ENCODE results near the gene EFNB3. TPM values are rescaled to one million over a fixed set of nuclear protein-coding genes. Genes with fewer than 3 reads are reported as not detected.

The EFNB3 gene
- total RNA-seq, 1 donor from 2014 or later: not detected

DNA sequence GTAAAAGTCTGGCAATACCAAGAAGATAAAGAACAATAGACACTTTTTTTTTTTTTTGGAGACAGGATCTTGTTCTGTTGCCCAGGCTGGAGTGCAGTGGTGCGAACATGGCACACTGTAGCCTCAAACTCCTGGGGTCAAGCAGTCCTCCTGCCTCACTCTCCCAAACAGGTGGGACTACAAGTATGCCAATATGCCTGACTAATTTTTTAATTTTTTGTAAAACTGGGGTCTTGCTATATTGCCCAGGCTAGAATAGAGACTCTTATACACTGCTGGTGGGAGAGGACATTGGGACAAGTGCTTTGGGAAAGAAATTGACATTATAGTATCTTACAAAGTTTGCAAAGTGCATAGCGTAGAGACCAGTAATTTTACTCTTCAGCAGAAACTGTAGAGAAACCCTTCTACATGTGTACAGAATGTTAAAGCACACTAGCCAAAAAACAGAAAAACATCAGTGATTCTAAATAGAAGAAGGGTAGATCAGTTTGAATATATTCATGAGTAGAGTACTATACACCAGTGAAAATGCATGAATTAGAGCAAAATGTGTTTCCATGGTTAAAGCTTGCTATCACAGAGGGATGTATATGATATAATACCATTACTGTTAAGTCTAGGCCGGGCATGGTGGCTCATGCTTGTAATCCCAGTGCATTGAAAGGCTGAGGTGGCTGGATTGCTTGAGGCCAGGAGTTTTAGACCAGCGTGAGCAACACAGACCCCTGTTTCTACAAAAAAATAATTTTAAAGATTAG is 7.0 kb upstream of the EFNB3 start:
- intact Hi-C loops (cut with micrococcal nuclease): no loop called here

DNA sequence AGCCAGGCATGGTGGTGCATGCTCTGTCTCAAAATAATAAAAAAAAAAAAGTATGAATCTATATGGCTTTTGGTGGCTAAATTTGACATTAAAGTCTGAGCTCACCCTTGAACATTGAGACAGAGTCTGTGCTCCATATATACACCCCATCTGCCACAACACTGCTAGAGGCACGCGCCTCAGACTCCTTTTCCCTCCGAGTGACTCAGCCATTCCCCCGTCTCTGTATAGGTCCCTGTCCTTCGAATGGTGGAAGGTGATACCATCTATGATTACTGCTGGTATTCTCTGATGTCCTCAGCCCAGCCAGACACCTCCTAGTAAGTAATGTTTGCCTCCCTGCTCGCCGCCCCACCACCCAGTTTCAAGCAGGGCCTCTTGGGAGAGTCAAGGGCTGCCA is 4.5 kb upstream of the EFNB3 start:
- intact Hi-C loops (cut with micrococcal nuclease): no loop called here

DNA sequence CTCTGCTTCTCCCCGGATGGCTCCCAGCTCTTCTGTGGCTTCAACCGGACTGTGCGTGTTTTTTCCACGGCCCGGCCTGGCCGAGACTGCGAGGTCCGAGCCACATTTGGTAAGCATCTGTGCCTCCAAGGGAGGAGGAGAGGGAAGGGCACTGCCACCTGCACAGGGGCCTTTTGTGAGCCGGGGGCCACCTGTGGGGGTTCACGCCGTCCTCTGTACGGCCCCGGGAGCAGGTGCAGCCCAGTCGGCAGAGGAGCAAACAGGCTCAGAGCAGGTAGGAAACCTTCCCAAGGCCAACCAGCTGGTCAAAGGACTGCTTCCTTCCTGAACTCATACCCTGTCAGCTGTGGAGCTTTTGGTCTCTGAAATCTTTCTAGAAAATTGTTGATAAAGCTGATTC is 3.3 kb upstream of the EFNB3 start:
- intact Hi-C loops (cut with micrococcal nuclease): no loop called here

DNA sequence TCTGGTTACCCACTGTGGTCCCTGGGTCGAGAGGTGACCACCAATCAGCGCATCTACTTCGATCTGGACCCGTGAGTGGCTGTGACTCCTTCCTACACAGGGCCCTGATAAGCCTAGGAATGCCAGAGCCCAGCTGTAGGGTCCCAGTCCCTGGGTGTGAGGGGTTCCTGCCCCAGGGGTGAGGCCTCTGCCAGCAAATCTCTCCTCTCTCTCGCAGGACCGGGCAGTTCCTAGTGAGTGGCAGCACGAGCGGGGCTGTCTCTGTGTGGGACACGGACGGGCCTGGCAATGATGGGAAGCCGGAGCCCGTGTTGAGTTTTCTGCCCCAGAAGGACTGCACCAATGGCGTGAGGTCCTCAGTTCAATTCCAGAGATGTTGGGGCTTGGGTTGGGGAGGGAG is 2.2 kb upstream of the EFNB3 start:
- intact Hi-C loops (cut with micrococcal nuclease): no loop called here

DNA sequence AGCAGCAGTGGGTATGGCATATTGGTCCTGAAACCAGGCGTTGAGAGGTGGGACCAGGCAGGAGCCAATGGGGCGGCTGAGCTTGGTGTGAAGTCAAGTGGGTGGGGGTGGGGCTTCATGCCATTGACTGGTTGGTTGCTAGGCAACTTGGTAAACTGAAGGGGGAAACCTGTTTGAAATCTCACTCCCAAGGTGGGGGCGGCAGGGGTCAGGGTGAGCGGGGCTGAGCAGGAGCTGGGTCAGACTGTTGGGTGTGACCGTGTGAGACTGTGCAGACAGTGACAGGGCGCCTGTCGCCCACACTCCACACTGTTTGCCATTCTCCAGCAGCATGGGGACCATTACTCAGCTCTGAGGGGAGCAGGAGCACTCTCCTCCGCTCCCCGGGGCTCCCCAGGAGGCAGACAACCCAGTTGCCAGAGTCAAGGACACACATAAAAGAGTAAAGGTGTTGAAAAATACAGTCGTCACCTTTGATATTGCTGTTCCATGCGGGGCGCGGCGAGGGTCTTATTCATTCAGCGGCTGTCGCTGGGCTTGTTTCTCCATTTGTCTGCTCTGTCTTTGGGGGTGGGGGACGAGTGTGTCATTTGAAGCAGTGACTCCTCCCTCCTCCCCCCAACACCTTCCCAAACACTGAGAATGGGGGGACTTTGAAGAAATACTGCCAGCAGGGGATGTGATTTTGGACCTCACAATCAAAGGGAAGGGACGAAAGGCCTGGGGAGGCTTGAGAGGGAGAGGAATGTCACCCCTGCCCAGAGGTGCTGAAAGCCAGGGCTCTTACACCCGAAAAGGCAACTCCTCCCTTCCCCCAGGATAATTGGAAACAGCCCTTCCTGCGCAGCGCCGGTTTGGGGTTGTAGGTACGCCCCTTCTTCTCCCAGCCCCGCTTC is 1.2 kb upstream of the EFNB3 start:
- intact Hi-C loops (cut with micrococcal nuclease): no loop called here

DNA sequence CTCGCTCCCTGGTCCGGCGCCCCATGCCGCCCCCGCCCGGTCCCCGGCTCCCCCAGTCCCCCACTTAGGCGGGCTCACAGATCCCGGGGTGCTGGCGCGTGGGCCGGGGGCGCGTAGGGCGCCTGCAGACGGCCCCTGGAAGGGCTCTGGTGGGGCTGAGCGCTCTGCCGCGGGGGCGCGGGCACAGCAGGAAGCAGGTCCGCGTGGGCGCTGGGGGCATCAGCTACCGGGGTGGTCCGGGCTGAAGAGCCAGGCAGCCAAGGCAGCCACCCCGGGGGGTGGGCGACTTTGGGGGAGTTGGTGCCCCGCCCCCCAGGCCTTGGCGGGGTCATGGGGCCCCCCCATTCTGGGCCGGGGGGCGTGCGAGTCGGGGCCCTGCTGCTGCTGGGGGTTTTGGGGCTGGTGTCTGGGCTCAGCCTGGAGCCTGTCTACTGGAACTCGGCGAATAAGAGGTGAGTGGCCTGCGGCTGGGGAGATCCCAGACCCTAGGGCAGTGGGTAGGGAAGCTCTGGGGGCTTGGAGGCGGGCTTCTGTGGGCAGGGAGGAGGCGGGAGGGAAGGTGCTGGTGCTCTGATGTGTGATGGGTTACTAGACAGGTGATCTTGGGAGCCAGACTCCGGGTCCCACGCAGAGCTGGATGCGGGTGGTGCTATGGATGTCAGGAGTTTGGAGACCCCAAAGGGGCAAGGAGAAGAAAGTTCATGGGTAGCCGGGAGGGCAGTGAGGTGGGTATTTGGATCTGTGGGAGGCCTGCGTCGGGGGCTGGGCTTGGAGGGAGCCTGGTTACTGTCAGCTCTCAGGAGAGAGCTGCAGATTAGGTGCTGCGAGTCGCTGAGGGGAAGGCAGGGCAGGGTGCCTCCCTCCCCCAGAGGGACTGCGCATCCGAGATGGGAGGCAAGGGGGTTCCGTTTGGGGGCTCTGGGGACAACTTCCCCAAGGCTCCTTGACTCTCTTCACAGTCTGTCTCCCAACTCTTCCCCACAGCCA is 560 bp downstream of the EFNB3 start:
- intact Hi-C loops (cut with micrococcal nuclease): no loop called here

DNA sequence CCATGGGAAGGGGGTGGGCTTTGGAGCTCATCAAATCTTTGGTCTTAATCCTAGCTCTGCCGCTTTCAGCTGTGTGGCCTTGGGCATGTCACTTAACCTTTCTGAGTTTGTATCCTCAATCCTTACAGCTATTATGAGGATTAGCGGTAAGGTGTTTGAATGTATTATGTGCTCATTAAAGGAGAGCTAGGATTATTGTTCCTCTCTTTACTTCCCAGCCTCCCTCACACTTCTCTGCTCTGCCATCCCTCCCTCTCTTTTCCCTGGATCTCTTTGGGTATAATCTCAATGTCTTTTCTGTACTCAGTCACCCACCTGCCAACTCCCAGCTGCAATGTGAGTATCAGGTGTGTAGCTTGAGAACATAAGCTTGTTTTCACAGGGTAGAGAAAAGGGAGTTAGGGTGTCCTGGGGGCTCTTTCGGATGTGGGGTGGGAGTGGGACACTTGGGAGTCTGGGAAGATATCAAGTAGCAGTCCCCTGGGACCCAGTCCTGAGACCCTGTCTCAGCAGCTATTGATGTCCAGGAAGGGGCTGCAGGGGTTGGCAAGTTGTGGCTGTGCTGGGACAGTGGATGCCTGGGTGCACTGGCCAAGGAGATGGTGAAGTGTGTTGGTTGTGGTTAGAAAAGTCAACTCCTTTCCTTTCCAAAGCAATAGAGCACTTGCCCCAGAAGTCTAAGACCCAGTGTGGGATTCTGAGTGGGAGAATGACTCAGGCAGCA is 1.8 kb downstream of the EFNB3 start:
- intact Hi-C loops (cut with micrococcal nuclease): no loop called here

DNA sequence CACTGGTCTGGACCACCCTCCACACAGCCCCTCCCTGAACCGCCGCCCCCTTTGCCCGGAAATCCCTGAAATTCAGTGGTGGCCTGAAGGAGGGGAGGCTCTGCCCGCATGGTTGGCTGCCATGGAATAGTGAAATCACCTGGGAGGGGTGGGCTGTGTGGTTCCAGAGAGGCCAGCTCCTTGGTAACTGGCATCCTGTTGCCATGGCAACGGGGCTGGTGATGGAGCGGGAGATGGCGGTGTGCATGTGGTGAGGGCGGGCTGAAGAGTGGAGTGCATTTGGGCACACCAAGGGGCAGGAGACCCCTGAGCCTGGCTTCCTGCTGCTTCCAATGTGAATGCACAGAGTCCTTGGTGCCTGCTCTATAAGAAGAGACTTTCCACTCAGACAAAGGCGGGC is 2.4 kb downstream of the EFNB3 start:
- intact Hi-C loops (cut with micrococcal nuclease): no loop called here

DNA sequence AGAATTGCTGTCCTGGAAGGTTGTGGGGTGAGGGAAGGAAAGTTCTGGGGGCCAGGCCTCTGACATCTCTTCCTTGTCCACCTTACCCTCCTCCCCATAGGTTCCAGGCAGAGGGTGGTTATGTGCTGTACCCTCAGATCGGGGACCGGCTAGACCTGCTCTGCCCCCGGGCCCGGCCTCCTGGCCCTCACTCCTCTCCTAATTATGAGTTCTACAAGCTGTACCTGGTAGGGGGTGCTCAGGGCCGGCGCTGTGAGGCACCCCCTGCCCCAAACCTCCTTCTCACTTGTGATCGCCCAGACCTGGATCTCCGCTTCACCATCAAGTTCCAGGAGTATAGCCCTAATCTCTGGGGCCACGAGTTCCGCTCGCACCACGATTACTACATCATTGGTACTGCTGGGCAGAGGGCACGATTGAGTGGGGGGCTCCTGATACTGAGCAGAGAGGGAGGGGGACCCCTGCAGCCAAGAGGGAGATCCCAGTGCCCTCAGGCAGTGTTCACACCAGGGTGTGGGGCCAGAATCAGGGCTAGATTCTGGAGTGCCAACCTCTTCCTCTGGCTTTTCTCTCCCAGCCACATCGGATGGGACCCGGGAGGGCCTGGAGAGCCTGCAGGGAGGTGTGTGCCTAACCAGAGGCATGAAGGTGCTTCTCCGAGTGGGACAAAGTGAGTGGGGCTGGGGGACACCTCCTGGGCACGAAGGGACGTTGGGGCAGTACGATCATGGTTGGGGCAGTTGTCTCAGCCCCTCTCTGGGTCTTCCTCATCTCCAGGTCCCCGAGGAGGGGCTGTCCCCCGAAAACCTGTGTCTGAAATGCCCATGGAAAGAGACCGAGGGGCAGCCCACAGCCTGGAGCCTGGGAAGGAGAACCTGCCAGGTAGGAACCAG is 3.1 kb downstream of the EFNB3 start:
- intact Hi-C loops (cut with micrococcal nuclease): no loop called here

DNA sequence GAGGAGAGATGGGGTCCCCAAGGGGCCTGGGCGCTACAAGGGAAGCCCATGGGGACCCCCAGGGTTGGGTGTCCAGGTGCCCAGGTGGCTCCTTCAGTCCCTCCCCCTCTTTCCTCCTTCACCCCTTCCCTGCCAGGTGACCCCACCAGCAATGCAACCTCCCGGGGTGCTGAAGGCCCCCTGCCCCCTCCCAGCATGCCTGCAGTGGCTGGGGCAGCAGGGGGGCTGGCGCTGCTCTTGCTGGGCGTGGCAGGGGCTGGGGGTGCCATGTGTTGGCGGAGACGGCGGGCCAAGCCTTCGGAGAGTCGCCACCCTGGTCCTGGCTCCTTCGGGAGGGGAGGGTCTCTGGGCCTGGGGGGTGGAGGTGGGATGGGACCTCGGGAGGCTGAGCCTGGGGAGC is 4.0 kb downstream of the EFNB3 start:
- intact Hi-C loops (cut with micrococcal nuclease): no loop called here

DNA sequence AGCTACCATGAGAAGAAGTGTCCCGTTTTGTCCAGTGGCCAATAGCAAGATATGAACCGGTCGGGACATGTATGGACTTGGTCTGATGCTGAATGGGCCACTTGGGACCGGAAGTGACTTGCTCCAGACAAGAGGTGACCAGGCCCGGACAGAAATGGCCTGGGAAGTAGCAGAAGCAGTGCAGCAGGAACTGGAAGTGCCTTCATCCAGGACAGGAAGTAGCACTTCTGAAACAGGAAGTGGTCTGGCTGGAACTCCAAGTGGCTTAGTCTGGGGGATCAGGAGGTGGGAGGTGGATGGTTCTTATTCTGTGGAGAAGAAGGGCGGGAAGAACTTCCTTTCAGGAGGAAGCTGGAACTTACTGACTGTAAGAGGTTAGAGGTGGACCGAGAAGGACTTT is 5.3 kb downstream of the EFNB3 start:
- intact Hi-C loops (cut with micrococcal nuclease): no loop called here

DNA sequence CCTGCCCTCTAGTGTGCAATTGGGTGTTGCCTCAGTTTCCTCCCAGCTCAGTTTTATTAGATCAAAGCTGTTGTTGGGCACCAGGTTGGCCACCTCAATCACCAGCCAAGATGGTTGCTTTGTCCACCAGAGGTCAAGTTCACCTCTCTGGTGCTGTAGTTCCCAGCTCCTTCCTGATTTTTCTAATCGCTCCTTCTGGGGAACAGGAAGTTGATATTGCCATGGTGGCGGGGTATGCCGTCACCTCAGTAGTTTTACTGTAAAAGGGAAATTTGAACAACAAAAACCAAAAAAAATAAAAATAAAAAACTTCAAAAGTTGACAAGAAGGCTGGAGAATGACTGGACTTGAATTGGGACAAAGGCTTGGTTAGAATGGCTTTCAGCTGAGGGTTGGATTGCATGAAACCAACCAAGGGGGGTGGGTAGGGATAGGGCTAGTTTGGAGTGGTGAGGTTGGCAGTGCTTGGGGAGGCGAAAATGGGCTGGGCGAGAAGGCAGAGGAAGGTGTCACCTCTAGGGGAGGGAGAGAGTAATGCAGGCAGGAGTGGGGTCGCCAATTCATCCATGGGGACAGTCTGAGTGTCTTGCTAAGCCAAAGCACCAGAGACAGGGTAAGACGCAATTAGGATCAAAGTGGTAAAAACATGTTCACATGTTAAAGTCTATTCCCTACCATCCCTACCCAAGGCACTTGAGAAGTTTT is 6.2 kb downstream of the EFNB3 start:
- intact Hi-C loops (cut with micrococcal nuclease): no loop called here

DNA sequence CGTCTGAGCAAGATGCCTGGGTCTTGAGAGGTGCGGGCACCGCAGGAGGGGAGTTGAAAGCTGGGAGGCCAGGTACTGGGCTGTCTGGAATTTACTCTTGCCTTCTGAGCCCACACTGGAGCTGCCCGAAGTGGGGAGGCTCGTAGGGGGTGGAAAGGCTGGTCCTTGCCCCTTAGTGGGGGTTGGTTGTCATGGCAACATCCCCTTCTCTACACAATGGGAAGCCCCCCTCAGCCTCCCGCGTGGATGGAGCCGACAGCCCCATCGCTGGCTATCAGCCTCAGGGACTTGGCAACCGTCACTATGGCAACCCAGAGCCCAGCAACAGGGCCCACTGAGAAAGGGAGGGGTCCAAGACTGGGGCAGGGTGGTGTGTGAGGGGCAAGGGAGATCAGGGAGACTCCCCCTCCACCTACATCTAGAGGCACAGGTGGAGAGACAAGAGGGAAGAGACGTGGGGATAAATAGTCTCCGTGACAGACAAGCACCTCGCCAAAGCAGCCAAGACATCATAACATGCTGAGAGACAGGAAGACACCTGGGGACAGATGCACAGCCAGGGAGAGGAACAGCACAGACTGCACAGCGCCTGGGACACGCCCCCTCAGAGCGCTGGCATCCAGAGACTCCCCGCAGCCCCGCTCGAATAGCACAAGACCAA is 7.2 kb downstream of the EFNB3 start:
- intact Hi-C loops (cut with micrococcal nuclease): no loop called here

DNA sequence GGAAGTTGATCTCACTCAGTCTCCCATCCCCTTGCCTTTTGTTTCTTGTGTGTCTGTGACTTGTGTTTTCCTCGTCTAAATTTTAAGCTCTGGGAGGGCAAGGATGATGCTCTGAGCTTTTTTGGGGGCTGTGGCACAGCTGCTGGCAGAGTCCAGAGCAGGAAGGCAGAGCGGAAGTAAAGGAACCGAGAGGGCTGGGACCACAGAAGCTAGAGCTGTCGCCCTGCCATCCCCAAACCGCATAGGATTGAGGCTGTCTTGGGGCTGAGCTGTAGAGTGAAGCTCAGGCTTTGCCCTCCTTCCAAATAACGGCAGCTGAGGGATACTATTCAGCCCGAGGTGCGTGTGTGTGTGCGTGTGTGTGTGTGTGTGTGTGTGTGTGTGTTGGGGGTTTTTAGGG is 8.8 kb downstream of the EFNB3 start:
- intact Hi-C loops (cut with micrococcal nuclease): no loop called here

DNA sequence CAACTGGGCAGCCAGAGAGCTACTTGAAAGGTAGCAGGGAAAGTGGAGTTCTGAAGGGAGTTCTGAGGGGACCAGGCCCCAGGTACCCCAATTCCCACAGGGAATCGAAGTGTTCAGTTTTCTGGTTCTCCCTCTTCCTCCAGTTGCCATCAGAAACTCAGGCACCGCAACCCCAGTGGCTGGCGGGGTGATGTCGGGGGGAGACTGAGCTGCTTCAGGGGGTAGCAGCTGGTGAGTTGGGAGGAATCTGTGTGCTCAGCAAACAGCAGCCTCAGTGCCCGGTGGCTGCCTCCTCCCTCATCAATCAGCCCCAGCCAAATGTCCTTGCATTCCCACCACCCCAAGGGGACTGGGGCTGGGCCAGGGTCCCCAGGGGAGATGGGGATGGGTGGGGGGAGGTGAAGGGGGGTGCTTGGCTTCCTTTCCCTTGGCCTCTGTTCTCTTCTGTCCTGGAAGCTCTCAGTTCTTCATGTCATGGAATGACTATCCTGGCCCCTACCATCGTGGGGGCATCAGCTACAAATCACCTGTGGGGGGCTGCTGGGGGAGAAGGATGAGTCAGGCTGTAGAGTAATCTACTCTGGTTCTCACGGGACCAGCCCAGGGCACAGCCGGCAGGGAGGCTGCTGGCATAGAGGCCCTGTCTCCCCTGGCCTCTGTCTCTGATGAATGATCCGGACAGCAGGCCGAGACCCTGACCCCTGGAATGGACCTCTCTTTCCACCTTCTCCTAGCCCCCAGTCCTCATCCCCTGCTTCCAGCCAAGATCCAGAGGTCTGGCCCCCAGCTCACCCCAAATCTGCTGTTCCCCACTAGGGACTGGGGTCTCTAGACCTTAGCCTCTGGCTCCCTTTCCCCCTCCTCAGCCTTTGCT is 10.0 kb downstream of the EFNB3 start:
- intact Hi-C loops (cut with micrococcal nuclease): loop anchor here (5.0 kb wide), 1 partner anchor 83 kb away; the partner anchor contains the start of gene SHBG

DNA sequence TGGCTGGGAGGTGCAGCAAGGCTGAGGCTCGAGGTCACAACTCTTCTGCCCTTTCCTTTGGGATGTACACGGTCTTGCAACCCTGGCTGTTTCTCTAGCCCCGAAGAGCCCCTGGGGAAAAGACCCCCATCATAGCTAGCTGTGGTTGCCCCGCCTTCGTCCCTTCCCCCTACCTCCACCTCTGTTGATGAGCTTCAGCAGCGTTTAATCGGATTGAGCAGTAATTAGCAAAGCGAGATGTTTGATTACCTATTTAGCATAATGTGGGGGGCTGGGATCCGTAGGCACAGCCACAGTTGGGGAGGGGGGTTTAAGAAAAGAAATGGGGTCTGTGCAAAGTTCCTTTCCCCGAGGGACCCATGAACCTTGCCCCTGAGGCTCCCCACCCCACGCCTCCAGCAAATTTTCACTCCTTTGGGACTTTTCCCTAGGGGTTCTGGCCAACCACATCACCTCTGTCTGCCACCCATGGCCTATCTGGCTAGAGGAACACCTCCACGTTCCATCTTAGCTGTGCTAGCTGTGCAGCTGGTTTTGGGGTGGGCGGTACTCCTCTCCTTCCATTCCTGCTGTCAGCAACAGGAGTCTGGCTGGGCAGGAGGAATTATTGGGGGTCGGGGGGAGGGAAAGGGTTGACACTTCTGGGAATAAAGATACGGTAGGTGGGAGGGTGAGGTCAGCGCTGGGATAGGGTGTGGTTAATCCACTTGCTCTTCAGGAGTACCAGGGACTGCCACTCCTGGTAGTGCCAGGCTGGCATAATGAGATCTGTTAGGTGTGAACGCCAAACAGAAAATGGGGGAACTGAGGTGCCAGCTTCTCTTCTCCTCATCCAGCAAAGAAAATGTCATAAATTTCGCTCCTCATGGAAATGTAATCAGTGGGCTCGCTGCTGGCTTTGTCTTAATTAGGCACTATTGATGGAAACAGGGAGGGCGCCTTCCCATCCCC is 11.2 kb downstream of the EFNB3 start:
- intact Hi-C loops (cut with micrococcal nuclease): loop anchor here (5.0 kb wide), 1 partner anchor 84 kb away; the partner anchor contains the start of gene SHBG

Measured in T-helper 1 cell treated with Interleukin-12 subunit alpha and Interleukin-12 subunit beta and Interleukin-4 antibody, amounts not matched to agents 30 ng/mL and 1 ng/mL, for 36 hours (primary cell).